Stimulated activated CD8-positive, alpha-beta memory T cell treated with anti-CD3 and anti-CD28 coated beads, Interleukin-2, amount 100 ng/mL, for 1 hour (primary cell): ENCODE results near the gene NDUFA13.
A peak's percentile ranks its signal among the peaks of the same experiment; 100 is the strongest.

Source experiments
- DNase-seq, 2 donors: peaks; one replicate each; pipeline ENCODE4 v3.0.0-alpha.2; 2020; ENCODE audit warnings: low read depth in 2 of 2

The NDUFA13 gene

DNA sequence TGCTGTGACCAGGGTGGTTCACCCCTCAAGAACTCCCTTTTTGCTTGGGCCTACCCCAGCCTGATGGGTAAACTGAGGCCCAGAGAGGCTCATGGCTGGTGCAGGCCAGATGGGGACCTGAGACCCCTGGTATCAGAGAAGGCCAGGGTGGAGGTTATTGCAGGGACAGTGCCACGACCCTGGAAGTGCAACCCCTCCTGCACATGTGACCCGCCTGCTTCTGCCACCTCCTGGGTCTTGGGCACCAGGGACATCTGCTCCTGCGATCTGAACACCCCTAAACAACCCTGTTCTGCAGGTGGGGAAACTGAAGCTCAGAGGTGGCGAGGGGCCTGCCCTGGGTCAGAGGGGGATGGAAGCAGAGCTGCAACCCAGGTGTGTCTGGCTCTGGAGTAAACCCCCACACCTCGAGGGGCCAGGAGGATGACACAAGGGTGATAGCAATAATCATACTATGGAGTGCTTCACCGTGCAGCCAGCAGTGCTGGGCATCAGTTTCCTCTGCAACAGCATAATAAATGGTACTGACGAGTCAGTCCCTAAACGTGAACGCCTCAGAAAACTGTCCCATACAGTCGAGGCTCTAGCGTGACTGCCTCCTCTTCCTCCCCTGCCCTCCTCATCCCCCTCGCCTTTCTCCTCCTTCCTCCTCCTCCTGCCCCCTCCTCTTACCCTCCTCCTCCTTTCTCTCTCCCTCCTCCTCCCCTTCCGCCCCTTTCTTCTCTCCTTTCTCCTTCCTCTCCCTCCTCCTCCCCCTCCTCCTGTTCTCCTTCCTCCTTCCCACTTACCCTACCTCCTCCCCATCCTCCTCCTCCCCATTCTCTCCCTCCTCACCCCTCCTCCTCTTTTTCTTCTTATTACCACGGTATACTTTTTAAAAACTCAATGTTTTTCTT lies 17.0 kb downstream of the NDUFA13 start:
- no peak for DNase-seq

DNA sequence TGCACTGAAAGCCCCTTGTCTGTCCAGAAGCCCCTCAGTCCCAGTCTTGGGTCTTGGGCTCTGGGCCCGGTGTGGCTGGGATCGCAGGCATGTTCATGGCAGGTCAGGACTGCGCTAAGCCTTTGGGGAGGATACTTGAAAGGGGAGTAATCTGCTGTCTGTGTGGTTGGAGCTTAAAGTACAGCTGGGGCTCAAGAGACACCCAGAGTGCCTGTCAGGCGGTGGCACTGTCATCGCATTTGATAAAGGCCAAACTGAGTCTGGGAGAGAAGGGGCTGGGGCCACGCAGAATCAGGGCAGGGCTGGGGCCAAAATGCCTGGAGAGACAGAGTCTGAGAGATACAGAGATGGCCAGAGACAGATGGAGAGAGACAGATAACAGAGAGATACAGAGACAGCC lies 17.8 kb downstream of the NDUFA13 start:
- DNase-seq = no peak

DNA sequence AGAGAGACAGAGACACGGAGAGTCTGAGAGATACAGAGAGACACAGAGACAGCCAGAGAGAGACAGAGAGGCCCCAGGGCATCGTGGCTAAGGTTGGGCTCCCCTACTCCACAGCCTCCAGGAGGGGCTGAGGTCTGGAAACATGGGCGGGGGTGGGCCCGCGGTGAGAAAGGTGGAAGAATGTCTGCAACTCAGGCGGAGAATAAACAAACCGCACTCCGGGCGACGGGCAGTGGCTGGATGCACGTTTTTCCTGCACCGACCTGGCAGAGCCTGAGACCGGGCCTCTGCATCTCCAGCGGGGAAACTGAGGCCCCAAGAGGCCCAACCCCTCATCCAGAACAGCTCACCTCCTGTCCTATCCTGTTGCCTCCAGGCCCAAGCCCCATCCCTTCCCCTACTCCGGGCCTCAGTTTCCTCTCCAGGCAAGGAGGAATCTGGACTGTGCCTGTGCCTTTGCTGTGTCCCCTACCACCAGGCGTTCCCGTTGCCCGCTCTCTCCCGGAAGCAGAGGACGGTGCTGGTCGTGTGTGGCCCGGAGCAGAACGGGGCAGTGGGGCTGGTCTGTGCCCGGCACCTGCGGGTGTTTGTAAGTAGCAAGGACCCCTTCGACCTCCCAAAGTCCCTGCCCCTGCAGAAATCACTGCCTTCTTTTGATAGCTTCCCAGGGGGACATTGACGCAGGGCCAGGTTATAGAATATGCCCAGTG lies 18.7 kb downstream of the NDUFA13 start:
- DNase-seq = no peak

DNA sequence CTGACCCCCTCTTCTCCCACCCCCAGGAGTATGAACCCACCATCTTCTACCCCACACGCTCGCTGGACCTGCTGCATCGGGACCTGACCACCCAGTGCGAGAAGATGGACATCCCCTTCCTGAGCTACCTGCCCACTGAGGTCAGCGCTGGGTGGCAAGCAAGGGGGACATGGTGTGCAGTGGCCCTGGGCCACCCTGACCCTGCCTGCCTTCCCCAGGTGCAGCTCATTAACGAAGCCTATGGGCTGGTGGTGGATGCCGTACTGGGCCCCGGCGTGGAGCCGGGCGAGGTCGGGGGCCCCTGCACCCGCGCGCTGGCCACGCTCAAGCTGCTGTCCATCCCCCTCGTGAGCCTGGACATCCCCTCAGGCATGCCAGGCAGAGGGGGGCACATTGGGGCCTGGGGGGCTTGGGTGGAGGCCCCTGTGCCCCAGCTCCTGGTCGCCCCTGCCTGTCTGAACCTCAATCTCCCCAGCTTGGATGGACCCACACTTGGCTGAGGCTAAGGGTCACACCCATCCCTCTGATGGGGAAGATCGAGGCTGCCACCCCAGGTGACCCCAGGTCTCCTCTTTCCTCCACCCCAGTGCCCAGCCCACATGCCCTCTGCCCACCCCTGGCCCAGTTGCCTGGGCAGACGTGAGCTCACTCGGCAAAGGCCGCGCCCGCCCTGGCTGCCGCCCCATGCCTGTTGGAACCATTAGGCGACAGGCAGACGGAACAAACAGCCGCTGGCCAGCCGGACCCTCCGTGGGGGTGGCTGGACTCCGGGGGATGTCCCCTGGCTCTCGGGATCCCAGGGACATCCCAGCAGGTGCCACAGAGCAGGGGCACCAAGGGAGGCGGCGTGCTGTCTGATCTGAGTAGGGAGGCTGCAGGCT lies 19.5 kb downstream of the NDUFA13 start:
- DNase-seq = no peak

DNA sequence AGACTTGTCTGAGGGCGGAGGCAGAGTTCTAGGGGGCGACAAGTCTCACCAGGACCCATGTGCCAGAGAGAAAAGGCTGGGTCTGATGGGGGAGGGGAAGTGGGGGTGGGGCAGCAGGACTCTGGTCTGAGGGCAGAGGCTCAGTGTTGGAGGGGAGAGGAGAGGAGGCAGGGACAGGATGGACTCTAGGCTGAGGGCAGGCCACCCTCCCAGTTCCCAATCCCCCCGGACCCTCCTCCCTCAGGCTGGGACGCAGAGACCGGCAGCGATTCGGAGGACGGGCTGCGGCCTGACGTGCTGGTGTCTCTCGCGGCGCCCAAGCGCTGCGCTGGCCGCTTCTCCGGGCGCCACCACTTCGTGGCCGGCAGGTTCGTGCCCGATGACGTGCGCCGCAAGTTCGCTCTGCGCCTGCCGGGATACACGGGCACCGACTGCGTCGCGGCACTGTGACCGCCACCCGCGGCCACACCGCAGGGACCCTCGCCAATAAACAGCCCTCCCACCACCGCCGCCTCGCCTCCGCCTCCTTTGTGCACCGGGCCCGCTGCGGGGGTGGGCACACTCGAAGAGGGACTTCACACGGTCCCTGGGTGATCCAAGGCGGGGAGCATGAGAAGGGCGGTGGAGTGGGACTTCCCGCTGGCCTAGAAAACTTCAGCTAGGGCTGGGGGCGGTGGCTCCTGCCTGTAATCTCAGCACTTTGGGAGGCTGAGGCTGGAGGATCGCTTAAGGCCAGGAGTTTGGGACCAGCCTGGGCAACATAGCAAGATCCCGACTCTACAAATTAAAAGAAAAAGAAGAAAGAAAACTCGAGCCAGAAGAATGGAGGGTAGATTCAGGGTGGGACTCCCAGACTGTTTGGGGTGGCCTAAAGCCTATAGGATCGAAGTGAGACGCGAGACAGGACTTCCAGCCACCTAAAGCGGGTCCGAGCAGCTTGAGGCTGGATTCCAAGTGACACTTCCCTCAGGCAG lies 21.3 kb downstream of the NDUFA13 start:
- DNase-seq = no peak

DNA sequence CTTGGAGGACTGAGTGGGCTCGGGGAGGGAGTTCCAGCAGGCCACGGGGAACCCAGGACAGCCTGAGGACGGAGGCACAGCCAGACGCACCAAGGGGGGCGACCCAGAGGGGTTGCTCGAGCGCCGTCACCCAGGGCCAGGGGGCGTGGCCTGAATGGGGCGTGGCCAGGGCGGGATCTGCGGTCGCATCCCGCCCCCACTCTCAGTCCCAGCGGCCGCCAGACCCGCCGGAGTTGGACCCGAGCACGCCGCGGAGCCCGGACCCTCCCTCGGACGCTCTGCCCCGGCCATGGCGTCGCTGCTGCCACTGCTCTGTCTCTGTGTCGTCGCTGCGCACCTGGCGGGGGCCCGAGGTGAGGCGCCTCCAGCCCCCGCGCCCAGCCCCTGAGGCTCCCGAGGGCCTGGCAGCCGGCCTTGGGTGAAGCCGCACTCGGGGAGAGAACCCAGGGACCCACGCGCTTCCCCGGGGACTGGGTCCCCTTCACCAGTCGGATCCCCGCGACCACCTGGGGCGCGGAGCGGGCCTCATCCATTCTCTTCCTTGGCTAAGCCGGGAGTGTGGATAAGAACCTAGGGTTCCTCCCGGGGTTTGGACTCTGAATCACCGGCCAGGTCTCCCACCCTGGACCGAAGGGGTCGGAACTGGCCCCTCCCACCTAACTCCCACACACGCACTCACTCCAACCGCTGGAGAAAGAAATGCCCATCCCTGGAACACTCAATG lies 22.2 kb downstream of the NDUFA13 start, which contains the start of gene CILP2:
Gene CILP2 (plus strand): TSS at position 205 of the 724 bp plus-strand sequence. CDS start 85 bp downstream, at position 290.
- no peak for DNase-seq

DNA sequence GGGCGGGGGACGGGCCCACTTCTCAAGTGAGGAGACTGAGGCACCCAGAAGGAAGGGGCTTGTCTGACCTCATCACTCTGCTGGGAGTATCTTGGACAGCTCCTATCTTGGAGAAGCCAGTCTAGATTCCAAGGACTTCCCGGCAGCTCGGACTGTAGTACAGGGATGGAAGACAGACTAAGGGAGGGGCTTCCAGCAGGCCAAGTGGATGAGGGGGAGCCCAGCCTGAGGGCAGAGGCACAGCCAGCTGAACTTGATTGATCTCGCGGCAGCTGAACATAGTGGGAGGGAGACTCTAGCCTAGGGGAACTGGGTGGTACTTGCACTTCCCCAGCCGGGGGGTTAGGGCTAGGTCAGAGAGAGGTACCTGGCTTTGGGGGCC lies 22.8 kb downstream of the NDUFA13 start:
- no peak for DNase-seq

DNA sequence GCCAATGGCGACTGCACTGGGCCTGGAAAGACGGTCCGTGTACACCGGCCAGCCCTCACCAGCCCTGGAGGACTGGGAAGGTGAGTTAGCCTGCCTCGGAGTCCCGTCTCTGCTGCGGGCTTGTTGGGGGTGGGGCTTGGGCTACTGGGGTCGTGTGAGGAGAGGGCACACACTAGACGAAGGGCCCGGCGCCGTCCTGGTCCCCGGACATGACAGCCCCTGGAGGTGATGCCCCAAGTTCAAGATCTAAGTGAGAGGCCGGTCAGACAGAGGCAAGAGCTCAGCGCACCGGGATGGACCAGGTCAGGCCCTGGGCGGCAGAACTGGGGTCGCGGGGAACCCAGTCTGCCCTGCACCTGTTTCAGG lies 23.7 kb downstream of the NDUFA13 start:
- no peak for DNase-seq

DNA sequence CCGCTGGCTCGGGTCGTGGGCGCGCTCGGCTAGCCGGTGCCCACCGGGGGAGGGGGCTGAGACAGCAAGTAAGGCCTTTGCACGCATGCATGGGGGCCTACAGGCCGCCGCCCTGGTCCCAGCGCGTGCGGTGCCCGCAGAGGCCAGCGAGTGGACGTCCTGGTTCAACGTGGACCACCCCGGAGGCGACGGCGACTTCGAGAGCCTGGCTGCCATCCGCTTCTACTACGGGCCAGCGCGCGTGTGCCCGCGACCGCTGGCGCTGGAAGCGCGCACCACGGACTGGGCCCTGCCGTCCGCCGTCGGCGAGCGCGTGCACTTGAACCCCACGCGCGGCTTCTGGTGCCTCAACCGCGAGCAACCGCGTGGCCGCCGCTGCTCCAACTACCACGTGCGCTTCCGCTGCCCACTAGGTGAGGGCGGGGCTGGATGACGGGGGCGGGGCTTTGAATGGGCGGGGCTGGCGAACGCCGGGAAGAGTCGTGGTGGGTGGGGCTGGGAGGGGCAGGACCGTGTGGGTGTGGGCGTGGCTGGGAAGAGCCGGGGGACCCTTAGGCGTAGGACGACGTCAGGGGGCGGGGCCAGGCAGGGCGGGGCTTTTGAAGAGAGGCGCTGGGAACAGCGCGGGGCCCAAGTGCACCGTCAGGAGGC lies 24.2 kb downstream of the NDUFA13 start:
- DNase-seq = peak in 1 of 2 donors; percentile 53

DNA sequence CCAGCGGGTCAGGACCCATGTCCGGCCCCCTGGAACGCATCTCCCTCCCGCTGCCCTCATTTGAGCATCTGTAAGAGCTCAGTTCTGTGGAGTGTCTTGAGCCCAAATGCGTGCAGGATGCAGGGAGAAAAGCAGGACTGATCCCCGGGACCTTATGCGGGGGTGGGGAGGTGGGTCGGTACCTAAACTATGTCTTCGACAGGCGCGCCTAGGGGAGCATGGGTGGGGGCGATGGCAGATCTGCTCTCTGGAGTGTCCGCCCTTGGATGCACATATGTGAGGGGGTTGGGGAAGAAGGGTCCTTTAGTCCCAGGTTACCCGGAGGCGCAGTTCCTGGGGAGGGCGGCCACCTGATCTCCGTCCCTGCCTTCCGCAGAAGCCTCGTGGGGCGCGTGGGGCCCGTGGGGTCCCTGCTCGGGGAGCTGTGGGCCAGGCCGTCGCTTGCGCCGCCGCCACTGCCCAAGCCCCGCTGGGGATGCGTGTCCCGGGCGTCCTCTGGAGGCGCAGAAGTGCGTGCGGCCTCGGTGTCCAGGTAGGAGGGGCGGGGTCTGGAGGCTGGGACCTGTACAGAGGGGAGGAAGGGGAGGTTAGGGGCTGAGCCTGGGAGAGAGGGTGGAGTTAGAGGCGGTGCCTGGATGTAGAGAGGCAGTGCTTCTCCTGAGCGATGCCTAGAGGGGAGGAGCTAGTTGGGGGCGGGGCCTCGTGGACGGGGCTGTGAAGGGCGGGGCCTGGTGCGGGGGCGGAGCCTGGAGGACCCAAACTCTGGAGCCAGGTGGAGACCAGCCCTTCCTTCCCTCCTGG lies 24.9 kb downstream of the NDUFA13 start:
- peak; percentile 29 to 57 for DNase-seq

DNA sequence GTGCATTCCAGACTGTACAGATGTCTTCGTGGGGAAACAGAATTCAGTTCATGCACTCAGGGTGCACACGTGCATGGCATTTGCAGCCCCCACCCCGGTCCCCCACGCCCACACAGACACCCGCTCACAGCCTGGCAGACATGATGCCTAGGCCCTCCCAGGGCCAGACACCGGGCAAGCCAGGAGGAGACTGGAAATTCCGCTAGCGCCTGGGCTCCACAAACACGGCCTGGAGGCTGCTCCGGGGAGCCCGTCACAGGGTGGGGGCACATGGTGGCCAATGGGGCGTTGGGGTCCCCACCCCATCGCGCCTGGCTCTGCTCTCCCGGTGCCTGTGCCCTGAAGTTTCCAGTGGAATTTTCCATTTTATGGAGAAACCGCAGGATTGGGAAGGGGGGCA lies 25.6 kb downstream of the NDUFA13 start:
- DNase-seq = no peak

DNA sequence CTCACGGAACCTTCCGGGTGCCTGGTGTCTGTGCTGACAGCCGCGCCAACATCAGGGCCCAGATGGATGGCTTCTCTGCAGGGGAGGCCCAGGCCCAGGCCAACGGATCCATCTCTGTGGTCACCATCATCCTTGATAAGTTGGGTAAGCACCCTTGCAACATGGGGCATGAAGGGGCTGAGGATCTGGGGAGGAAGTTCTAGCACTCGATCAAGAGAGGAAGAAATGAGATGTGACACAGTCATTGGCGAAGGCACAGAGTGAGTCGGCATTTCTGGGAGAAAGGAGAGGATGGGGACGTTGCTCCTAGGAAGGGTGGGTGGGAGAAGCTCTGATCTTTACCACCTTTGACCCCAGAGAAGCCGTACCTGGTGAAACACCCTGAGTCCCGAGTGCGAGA lies 26.5 kb downstream of the NDUFA13 start:
- no peak for DNase-seq

DNA sequence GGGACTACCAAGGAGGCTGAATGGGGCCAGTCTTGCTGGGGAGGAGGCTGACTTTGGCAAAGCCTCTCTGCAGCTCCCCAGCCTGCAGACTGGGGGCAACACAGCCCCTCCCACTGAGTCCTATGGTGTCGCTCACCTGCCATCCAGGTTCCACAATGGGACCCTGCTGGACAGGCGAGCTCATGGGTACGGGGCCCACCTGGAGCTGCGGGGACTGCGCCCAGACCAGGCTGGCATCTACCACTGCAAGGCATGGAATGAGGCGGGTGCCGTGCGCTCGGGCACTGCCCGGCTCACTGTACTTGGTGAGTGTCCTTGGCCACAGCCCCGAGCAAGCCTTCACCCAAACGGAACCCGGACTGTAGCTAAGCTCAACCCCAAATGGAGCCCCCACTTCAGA lies 27.1 kb downstream of the NDUFA13 start:
- DNase-seq = no peak

DNA sequence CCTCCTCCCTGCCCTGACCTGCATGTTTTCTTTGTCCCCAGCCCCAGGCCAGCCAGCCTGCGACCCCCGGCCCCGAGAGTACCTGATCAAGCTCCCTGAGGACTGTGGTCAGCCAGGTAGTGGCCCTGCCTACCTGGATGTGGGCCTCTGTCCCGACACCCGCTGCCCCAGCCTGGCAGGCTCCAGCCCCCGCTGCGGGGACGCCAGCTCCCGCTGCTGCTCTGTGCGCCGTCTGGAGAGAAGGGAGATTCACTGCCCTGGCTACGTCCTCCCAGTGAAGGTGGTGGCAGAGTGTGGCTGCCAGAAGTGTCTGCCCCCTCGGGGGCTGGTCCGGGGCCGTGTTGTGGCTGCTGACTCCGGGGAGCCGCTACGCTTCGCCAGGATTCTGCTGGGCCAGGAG lies 27.6 kb downstream of the NDUFA13 start:
- DNase-seq = no peak

DNA sequence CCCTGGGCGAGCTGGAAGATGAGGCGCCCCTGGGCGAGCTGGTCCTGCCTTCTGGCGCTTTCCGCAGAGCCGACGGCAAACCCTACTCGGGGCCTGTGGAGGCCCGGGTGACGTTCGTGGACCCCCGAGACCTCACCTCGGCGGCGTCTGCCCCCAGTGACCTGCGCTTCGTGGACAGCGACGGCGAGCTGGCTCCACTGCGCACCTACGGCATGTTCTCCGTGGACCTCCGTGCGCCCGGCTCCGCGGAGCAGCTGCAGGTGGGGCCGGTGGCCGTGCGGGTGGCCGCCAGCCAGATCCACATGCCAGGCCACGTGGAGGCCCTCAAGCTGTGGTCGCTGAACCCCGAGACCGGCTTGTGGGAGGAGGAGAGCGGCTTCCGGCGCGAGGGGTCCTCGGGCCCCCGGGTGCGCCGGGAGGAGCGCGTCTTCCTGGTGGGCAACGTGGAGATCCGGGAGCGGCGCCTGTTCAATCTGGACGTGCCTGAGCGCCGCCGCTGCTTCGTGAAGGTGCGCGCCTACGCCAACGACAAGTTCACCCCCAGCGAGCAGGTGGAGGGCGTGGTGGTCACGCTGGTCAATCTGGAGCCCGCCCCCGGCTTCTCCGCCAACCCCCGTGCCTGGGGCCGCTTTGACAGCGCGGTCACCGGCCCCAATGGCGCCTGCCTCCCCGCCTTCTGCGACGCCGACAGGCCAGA lies 28.4 kb downstream of the NDUFA13 start:
- DNase-seq = no peak

DNA sequence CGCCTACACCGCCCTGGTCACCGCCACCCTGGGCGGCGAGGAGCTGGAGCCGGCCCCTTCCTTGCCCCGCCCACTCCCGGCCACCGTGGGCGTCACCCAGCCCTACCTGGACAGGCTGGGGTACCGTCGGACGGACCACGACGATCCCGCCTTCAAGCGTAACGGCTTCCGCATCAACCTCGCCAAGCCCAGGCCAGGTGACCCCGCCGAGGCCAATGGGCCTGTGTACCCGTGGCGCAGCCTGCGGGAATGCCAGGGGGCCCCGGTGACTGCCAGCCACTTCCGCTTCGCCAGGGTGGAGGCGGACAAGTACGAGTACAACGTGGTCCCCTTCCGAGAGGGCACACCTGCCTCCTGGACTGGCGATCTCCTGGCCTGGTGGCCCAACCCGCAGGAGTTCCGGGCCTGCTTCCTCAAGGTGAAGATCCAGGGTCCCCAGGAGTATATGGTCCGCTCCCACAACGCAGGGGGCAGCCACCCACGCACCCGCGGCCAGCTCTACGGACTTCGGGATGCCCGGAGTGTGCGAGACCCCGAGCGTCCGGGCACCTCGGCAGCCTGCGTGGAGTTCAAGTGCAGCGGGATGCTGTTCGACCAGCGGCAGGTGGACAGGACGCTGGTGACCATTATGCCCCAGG lies 29.0 kb downstream of the NDUFA13 start:
- no peak for DNase-seq

DNA sequence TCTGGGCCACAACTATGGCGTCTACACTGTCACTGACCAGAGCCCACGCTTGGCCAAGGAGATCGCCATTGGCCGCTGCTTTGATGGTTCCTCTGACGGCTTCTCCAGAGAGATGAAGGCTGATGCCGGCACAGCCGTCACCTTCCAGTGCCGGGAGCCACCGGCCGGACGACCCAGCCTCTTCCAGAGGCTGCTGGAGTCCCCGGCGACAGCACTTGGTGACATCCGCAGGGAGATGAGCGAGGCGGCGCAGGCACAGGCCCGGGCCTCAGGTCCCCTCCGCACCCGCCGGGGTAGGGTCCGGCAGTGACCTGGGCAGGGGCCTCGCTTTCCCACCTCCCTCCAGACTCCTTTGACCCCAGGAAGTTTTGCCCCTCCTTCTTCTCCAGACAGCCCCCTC lies 29.7 kb downstream of the NDUFA13 start:
- no peak for DNase-seq

DNA sequence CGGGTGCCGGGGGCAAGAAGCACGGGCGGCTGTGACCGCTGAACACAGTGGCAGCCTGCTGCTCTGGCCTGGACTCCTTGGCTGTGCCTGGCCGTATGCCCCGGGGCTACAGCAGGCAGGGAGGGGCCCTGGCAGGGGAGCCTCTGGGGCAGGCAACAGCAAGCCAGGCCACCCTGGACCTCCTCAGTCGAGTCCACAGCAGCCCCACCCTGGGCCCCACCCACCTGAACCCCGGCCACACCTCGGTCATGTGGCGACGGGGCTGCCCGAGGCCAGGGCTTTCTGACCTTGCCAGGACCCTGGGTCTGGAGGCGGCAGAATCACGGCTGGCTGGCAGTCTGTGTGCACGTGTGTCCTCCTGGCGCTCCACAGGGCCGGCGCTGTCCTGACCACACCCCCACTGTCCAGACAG lies 30.7 kb downstream of the NDUFA13 start:
- no peak for DNase-seq
